ENCODE measurements around the gene SMC4. TPM values are rescaled to one million over a fixed set of nuclear protein-coding genes. Genes with fewer than 3 reads are reported as not detected.

SMC4 gene
- total RNA-seq = 60.0 and 72.2 TPM in 2 replicates

GRCh38 chr3:160399125-160400029 is at the start of gene SMC4, which contains the start of gene IFT80:
Gene SMC4, plus strand, starts transcription at chr3:160399650. Its CDS starts 1,177 bp downstream, at chr3:160400827.
Gene IFT80, minus strand, starts transcription at chr3:160399225. Its CDS starts 14,625 bp downstream, at chr3:160384600.

GRCh38 chr3:160449636-160450598 is 50.5 kb downstream of the SMC4 start, which contains the start of gene TRIM59:
Gene TRIM59, minus strand, starts transcription at chr3:160449786. Its CDS starts 10,603 bp downstream, at chr3:160439183.

Other genes starting within 250 kb of the SMC4 start
- gene C3orf80, start 174.2 kb upstream of the SMC4 start, total RNA-seq = under 0.01 and 0.09 TPM in 2 replicates
- gene IFT80, start 425 bp upstream of the SMC4 start, total RNA-seq = 16.2 and 26.2 TPM in 2 replicates
- gene TRIM59, start 50.1 kb downstream of the SMC4 start, total RNA-seq = 15.2 and 20.3 TPM in 2 replicates
- 39.5 and 43.1 TPM in 2 replicates for gene KPNA4, start 165.9 kb downstream of the SMC4 start, total RNA-seq